Occipital lobe (tissue), 2 donors: ENCODE data around the gene STRIP2. TPM values are rescaled to one million over a fixed set of nuclear protein-coding genes. Genes with fewer than 3 reads are reported as not detected.
"Not testable (repeated sequence)": the region's sequence is repeated elsewhere in the genome, so short reads cannot be mapped to it uniquely, and the experiment has no call there.

Experiments
- DNase-seq: peaks from one replicate; lab custom pipeline; 2025; lab: John Stamatoyannopoulos, UW
- total RNA-seq: library from RNA; depleted of rRNA; stranded (reverse); fragments of >200 nt; gene quantifications from one replicate; pipeline ENCODE4 v1.2.3, GENCODE V29; 2014

Gene STRIP2
- total RNA-seq, 1 donor from 2014 or later: 0.94 TPM

GRCh38 chr7:129452589-129453231, 18.5 kb downstream of the STRIP2 start:
- no peak for DNase-seq

- no peak for DNase-seq
Measured at GRCh38 chr7:129453510-129454248, 19.4 kb downstream of the STRIP2 start.

GRCh38 chr7:129454249-129454551, 20.0 kb downstream of the STRIP2 start:
- DNase-seq: no peak

GRCh38 chr7:129456421-129456820, 22.2 kb downstream of the STRIP2 start:
- DNase-seq: no peak

- no peak for DNase-seq
Measured at GRCh38 chr7:129457101-129457500, 22.9 kb downstream of the STRIP2 start.

GRCh38 chr7:129458171-129458570, 23.9 kb downstream of the STRIP2 start:
- no peak for DNase-seq

GRCh38 chr7:129461809-129462208, 27.6 kb downstream of the STRIP2 start:
- no peak for DNase-seq

- DNase-seq: no peak
Measured at GRCh38 chr7:129462420-129462819, 28.2 kb downstream of the STRIP2 start.

- DNase-seq: no peak
Measured at GRCh38 chr7:129464194-129464593, 30.0 kb downstream of the STRIP2 start.

- no peak for DNase-seq
Measured at GRCh38 chr7:129465080-129465479, 30.8 kb downstream of the STRIP2 start.

GRCh38 chr7:129466796-129467195, 32.6 kb downstream of the STRIP2 start:
- no peak for DNase-seq

GRCh38 chr7:129468087-129468486, 33.9 kb downstream of the STRIP2 start:
- no peak for DNase-seq

GRCh38 chr7:129468547-129468946, 34.3 kb downstream of the STRIP2 start:
- DNase-seq: no peak

- no peak for DNase-seq
Measured at GRCh38 chr7:129469930-129470329, 35.7 kb downstream of the STRIP2 start.

- DNase-seq: no peak
Measured at GRCh38 chr7:129470411-129470810, 36.2 kb downstream of the STRIP2 start.

- no peak for DNase-seq
Measured at GRCh38 chr7:129471402-129471827, 37.2 kb downstream of the STRIP2 start.

GRCh38 chr7:129475931-129476330, 41.7 kb downstream of the STRIP2 start:
- DNase-seq: not testable (repeated sequence)

- not testable (repeated sequence) for DNase-seq
Measured at GRCh38 chr7:129476398-129476797, 42.2 kb downstream of the STRIP2 start.

GRCh38 chr7:129479831-129480230, 45.6 kb downstream of the STRIP2 start:
- no peak for DNase-seq

- DNase-seq: no peak
Measured at GRCh38 chr7:129480674-129481363, 46.6 kb downstream of the STRIP2 start.

- not testable (repeated sequence) for DNase-seq
Measured at GRCh38 chr7:129481376-129481775, 47.1 kb downstream of the STRIP2 start.

GRCh38 chr7:129482781-129483180, 48.5 kb downstream of the STRIP2 start:
- no peak for DNase-seq

- no peak for DNase-seq
Measured at GRCh38 chr7:129489491-129489890, 55.3 kb downstream of the STRIP2 start.
